H1 (cell line): ENCODE results near the gene TRAPPC6A. TPM values are rescaled to one million over a fixed set of nuclear protein-coding genes. Genes with fewer than 3 reads are reported as not detected.

Experiments used
- ATF2 ChIP-seq: IDR thresholded peaks from 2 replicates; pipeline ENCODE4 v1.6.1; 2012; ENCODE audit warnings: low read length, inconsistent platforms
- KDM4A ChIP-seq: IDR thresholded peaks from one replicate; pipeline ENCODE4 v1.7.1; 2012; ENCODE audit warnings: low read depth, mild to moderate bottlenecking, moderate library complexity, low read length, inconsistent platforms; ENCODE audit not compliant: severe bottlenecking
- RAD21 ChIP-seq, 2 experiments: IDR thresholded peaks in 1 of 2; conservative IDR thresholded peaks in 1 of 2; 2 replicates each; pipeline ENCODE4 v1.6.1; 2011; ENCODE audit warnings: low read depth in 2 of 2, low read length in 2 of 2, improper control_type of control experiment in 1 of 2, inconsistent platforms in 1 of 2, mild to moderate bottlenecking in 1 of 2, moderate library complexity in 1 of 2
- polyA plus RNA-seq, 7 experiments: library from polyadenylated mRNA; depleted of rRNA in 3 of 7; stranded (reverse) in 5 of 7; unstranded in 2 of 7; fragments of >200 nt in 5 of 7; fragments of 200-250 nt in 2 of 7; gene quantifications; 1 replicate in 5 of 7; 2 replicates in 1 of 7; 4 replicates in 1 of 7; pipeline versions ENCODE4 v1.2.1 to v1.2.3, GENCODE V29; 2011 to 2013; ENCODE audit warnings: missing spikeins in 2 of 7, mixed read lengths in 2 of 7
- total RNA-seq: library from RNA; stranded (reverse); fragmentation: NEBNext Ultra II Directional; extraction: Animal tissue kit (Norgen Biotek cat#: 25700); gene quantifications from 2 replicates; pipeline ENCODE4 v1.2.1, GENCODE V29; 2021

Gene TRAPPC6A
- total and polyA plus RNA-seq, 2 of the 8 experiments (the other 6 are each of a cell fraction or from before 2014, with no cell fraction given): 31.8 to 130 TPM

GRCh38 chr19:45150751-45151281 is 27.2 kb downstream of the TRAPPC6A start (continued):
- TF ChIP-seq RAD21 (IDR thresholded peaks at IDR 0.05 in 1 of 2, conservative IDR thresholded peaks at IDR 0.05 in 1 of 2; ENCODE audit: low read depth in 2 of 2, low read length in 2 of 2): no peak
- no peak for TF ChIP-seq KDM4A
- TF ChIP-seq ATF2: no peak
